IMR-90 (cell line): ENCODE measurements around the gene ARL6IP5. TPM values are rescaled to one million over a fixed set of nuclear protein-coding genes. Genes with fewer than 3 reads are reported as not detected.

Source experiments
- ATAC-seq: fragments of 200-7000 bp; cut with Tn5 transposase; 2 replicates; pipeline ENCODE4 v1.9.1; 2020; ENCODE audit warnings: low read depth, mild to moderate bottlenecking, moderate library complexity
- BruUV-seq: library from RNA; stranded (reverse); fragments of 400-500 nt; replicated peaks from 2 replicates; lab custom pipeline; 2021; lab: Mats Ljungman, UMichigan
- CTCF ChIA-PET: fragments of 300-600 bp; formaldehyde crosslinking; extraction: SDS; loops from one replicate; lab custom pipeline; 2021; ENCODE audit warnings: antibody characterized with exemption; lab: Yijun Ruan, JAX
- POLR2A ChIA-PET: fragments of 300-600 bp; sonication (Branson Sonifier 250); formaldehyde crosslinking; loops from one replicate; lab custom pipeline; 2022; ENCODE audit warnings: antibody characterized with exemption; ENCODE audit not compliant: unreplicated experiment; lab: Charles Lee
- DNase-seq: peaks from one replicate; pipeline ENCODE4 v3.0.0; 2013
- H2AFZ ChIP-seq: replicated peaks from 2 replicates; pipeline ENCODE3; 2013; ENCODE audit warnings: low read length, mild to moderate bottlenecking; ENCODE audit not compliant: poor library complexity
- H2AK5ac ChIP-seq: 2 replicates; pipeline ENCODE4 v1.6.1; 2013; ENCODE audit warnings: low read depth, low read length, inconsistent platforms
- H2AK9ac ChIP-seq: replicated peaks from 2 replicates; pipeline ENCODE3; 2013; ENCODE audit warnings: mild to moderate bottlenecking, low read depth, low read length, moderate library complexity; ENCODE audit not compliant: poor library complexity
- H2BK120ac ChIP-seq: 2 replicates; pipeline ENCODE4 v1.6.1; 2013; ENCODE audit warnings: low read depth, low read length, inconsistent platforms
- H2BK15ac ChIP-seq: 3 replicates; pipeline ENCODE4 v1.6.1; 2013; ENCODE audit warnings: low read depth, low read length, inconsistent platforms
- H2BK20ac ChIP-seq: 2 replicates; pipeline ENCODE4 v1.6.1; 2013; ENCODE audit warnings: low read depth, mild to moderate bottlenecking, inconsistent platforms, low read length, moderate library complexity
- H2BK5ac ChIP-seq: 2 replicates; pipeline ENCODE4 v1.6.1; 2013; ENCODE audit warnings: mild to moderate bottlenecking, low read depth, low read length, inconsistent platforms; ENCODE audit not compliant: poor library complexity, severe bottlenecking
- H3K14ac ChIP-seq: replicated peaks from 2 replicates; pipeline ENCODE4 v1.6.1; 2013; ENCODE audit warnings: low read depth, low read length, inconsistent platforms
- H3K18ac ChIP-seq: 2 replicates; pipeline ENCODE4 v1.6.1; 2013; ENCODE audit warnings: low read depth, low read length, control low read depth
- H3K23ac ChIP-seq: 2 replicates; pipeline ENCODE4 v1.6.1; 2013; ENCODE audit warnings: low read depth, low read length, inconsistent platforms
- H3K27ac ChIP-seq: 2 replicates; pipeline ENCODE4 v1.5.1; 2013; ENCODE audit warnings: mild to moderate bottlenecking, control low read depth, low read length; ENCODE audit not compliant: insufficient read depth
- H3K27me3 ChIP-seq: 2 replicates; pipeline ENCODE4 v1.6.1; 2013; ENCODE audit warnings: low read length; ENCODE audit not compliant: control insufficient read depth, insufficient read depth
- H3K36me3 ChIP-seq: 2 replicates; pipeline ENCODE4 v1.6.1; 2013; ENCODE audit warnings: low read length, mixed read lengths; ENCODE audit not compliant: control insufficient read depth, insufficient read depth
- H3K4ac ChIP-seq: 2 replicates; pipeline ENCODE4 v1.6.1; 2013; ENCODE audit warnings: low read depth, low read length, inconsistent platforms
- H3K4me1 ChIP-seq: 2 replicates; pipeline ENCODE4 v1.6.1; 2013; ENCODE audit warnings: low read length, mixed read lengths; ENCODE audit not compliant: control insufficient read depth, insufficient read depth
- H3K4me2 ChIP-seq: 2 replicates; pipeline ENCODE4 v1.6.1; 2013; ENCODE audit warnings: low read depth, mild to moderate bottlenecking, control low read depth, low read length, moderate library complexity
- H3K4me3 ChIP-seq: 2 replicates; pipeline ENCODE4 v1.5.1; 2013; ENCODE audit warnings: low read depth, mild to moderate bottlenecking, control low read depth, low read length, moderate library complexity; ENCODE audit not compliant: insufficient read depth
- H3K56ac ChIP-seq: 2 replicates; pipeline ENCODE4 v1.6.1; 2013; ENCODE audit warnings: low read length, inconsistent platforms; ENCODE audit not compliant: insufficient read depth; ENCODE audit errors: extremely low read depth
- H3K79me1 ChIP-seq, 2 experiments: 2 replicates each; pipeline ENCODE4 v1.6.1; 2013; ENCODE audit warnings: low read length in 2 of 2, inconsistent platforms in 1 of 2, low read depth in 1 of 2
- H3K9ac ChIP-seq: 2 replicates; pipeline ENCODE4 v1.6.1; 2013; ENCODE audit warnings: low read depth, low read length, control low read depth
- H3K9me1 ChIP-seq: 2 replicates; pipeline ENCODE4 v1.6.1; 2013; ENCODE audit warnings: low read length, inconsistent platforms; ENCODE audit not compliant: insufficient read depth
- H3K9me3 ChIP-seq: 2 replicates; pipeline ENCODE4 v1.6.1; 2013; ENCODE audit warnings: low read length; ENCODE audit not compliant: control insufficient read depth, insufficient read depth
- H4K20me1 ChIP-seq: 2 replicates; pipeline ENCODE4 v1.6.1; 2013; ENCODE audit warnings: low read length, inconsistent platforms; ENCODE audit not compliant: insufficient read depth
- H4K5ac ChIP-seq: 2 replicates; pipeline ENCODE4 v1.6.1; 2013; ENCODE audit warnings: mild to moderate bottlenecking, low read depth, low read length, control low read depth
- H4K8ac ChIP-seq, 2 experiments: 2 replicates each; pipeline ENCODE4 v1.6.1; 2013; ENCODE audit warnings: low read depth in 2 of 2, low read length in 2 of 2, control low read depth in 1 of 2, inconsistent platforms in 1 of 2
- H4K91ac ChIP-seq: 2 replicates; pipeline ENCODE4 v1.6.1; 2013; ENCODE audit warnings: low read depth, low read length, inconsistent platforms; ENCODE audit not compliant: insufficient read depth
- RCOR1 ChIP-seq: IDR thresholded peaks from 2 replicates; pipeline ENCODE4 v1.6.1; 2012; ENCODE audit warnings: mild to moderate bottlenecking, low read length, improper control_type of control experiment; ENCODE audit not compliant: insufficient replicate concordance
- dilution Hi-C: fragments of 300-500 bp; cut with HindIII; formaldehyde crosslinking; loops from one replicate; pipeline ENCODE4 v1.14.3; 2018; ENCODE audit warnings: low sequenced_read_pairs; ENCODE audit not compliant: unreplicated experiment
- in situ Hi-C: fragments of 300-500 bp; cut with MboI; formaldehyde crosslinking; loops from 3 replicates; pipeline ENCODE4 v1.14.3; 2019; ENCODE audit warnings: low sequenced_read_pairs, inconsistent platforms, mixed read lengths
- intact Hi-C: fragments of 100-400 bp; cut with micrococcal nuclease; formaldehyde crosslinking; loops from 2 replicates; pipeline ENCODE4 v1.10.0; 2022
- polyA plus RNA-seq, 3 experiments: library from polyadenylated mRNA; depleted of rRNA; stranded (reverse); fragments of >200 nt; gene quantifications; 2 replicates each; pipeline ENCODE4 v1.2.3, GENCODE V29; 2012; ENCODE audit warnings: low replicate concordance in 1 of 3
- total RNA-seq: library from RNA; depleted of rRNA; stranded (reverse); fragments of >200 nt; gene quantifications from 2 replicates; pipeline ENCODE4 v1.2.3, GENCODE V29; 2012

Gene ARL6IP5
- total and polyA plus RNA-seq, 2 of the 4 experiments (the other 2 are of a cell fraction) = 76.4 to 98.8 TPM

DNA sequence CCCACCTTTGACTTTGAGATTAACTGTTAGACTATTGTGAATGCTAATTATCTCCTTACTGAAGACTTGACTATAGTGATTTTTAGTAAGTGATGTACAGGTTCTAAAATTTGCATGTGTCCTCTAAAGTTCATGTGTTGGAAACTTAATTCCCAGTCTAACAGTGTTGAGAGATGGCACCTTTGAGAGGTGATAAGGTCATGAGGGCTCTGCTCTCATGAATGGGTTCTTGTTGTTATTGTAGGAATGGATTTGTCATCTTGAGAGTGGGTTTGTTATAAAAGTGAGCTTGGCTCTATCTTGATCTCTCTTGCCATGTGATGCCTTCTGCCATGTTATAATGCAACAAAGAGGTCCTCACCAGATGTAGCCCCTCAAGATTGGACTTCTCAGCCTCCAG is 56.6 kb downstream of the ARL6IP5 start:
- BruUV-seq = no TSS peak
- H2AK5ac ChIP-seq = no peak overlapping the region
- H3K36me3 ChIP-seq = no peaks in the 10 kb centered on the region
- H2AFZ ChIP-seq = no peak overlapping the region
- no peak overlapping the region for H3K4me3 ChIP-seq
- no peak overlapping the region for H3K14ac ChIP-seq
- ChIA-PET CTCF (interaction anchor here (0.6 kb wide), 1 partner anchor 282 kb away, joined by 3 read pairs; no protein-coding TSS in a partner anchor), POLR2A (no interaction called here)
- in situ Hi-C loops (no loop called here), intact Hi-C loops (no loop called here), dilution Hi-C loops (no loop called here)
- H3K56ac ChIP-seq = no peak overlapping the region
- H2BK15ac ChIP-seq = no peak overlapping the region
- no peak for ATAC-seq
- no peak overlapping the region for H3K9ac ChIP-seq
- no peak overlapping the region for H3K27ac ChIP-seq
- no peaks in the 10 kb centered on the region for H3K79me1 ChIP-seq
- no peaks in the 10 kb centered on the region for H3K9me3 ChIP-seq
- H3K23ac ChIP-seq = no peak overlapping the region
- no peak overlapping the region for H4K91ac ChIP-seq
- H3K4me2 ChIP-seq = no peak overlapping the region
- peaks cover 24% of the 10 kb centered on the region for H3K27me3 ChIP-seq
- no peak for TF ChIP-seq RCOR1
- H4K5ac ChIP-seq = no peak overlapping the region
- DNase-seq = no peak
- no peak overlapping the region for H2AK9ac ChIP-seq
- no peak overlapping the region for H3K4ac ChIP-seq
- no peak overlapping the region for H4K8ac ChIP-seq
- no peaks in the 10 kb centered on the region for H3K9me1 ChIP-seq
- H4K20me1 ChIP-seq = no peaks in the 10 kb centered on the region
- H2BK5ac ChIP-seq = no peak overlapping the region
- peaks cover 2% of the 10 kb centered on the region for H3K4me1 ChIP-seq
- H3K18ac ChIP-seq = no peak overlapping the region
- no peak overlapping the region for H2BK120ac ChIP-seq
- H2BK20ac ChIP-seq = no peak overlapping the region
